ENCODE data around the gene TLR6.
"Not testable (repeated sequence)": the region's sequence is repeated elsewhere in the genome, so short reads cannot be mapped to it uniquely, and the experiment has no call there.

DNA sequence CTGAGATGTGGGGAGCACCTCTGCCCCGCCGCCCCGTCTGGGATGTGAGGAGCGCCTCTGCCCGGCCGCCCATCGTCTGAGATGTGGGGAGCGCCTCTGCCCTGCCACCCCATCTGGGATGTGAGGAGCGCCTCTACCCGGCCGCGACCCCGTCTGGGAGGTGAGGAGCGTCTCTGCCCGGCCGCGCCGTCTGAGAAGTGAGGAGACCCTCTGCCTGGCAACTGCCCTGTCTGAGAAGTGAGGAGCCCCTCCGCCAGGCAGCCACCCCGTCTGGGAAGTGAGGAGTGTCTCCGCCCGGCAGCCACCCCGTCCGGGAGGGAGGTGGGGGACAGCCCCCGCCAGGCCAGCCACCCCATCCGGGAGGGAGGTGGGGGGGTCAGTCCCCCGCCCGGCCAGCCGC, 49.2 kb downstream of the TLR6 start:
- TF ChIP-seq, protein P1, sequence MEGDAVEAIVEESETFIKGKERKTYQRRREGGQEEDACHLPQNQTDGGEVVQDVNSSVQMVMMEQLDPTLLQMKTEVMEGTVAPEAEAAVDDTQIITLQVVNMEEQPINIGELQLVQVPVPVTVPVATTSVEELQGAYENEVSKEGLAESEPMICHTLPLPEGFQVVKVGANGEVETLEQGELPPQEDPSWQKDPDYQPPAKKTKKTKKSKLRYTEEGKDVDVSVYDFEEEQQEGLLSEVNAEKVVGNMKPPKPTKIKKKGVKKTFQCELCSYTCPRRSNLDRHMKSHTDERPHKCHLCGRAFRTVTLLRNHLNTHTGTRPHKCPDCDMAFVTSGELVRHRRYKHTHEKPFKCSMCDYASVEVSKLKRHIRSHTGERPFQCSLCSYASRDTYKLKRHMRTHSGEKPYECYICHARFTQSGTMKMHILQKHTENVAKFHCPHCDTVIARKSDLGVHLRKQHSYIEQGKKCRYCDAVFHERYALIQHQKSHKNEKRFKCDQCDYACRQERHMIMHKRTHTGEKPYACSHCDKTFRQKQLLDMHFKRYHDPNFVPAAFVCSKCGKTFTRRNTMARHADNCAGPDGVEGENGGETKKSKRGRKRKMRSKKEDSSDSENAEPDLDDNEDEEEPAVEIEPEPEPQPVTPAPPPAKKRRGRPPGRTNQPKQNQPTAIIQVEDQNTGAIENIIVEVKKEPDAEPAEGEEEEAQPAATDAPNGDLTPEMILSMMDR (IDR thresholded peaks at IDR 0.05) = not testable (repeated sequence)
- not testable (repeated sequence) for TF ChIP-seq EZH2 (IDR thresholded peaks at IDR 0.05; ENCODE audit: borderline replicate concordance, insufficient read depth, low read depth, low read length, poor library complexity, severe bottlenecking)
